Measurements from ENCODE around the gene COMT.

The COMT gene

GRCh38 chr22:19998232-19998951 is 56.8 kb downstream of the COMT start:
- no peak for DNase-seq

GRCh38 chr22:19998991-19999820 is 57.6 kb downstream of the COMT start:
- DNase-seq = no peak

GRCh38 chr22:20000246-20001081 is 58.9 kb downstream of the COMT start:
- DNase-seq = no peak

- no peak for DNase-seq
Observed at GRCh38 chr22:20001082-20001638, 59.6 kb downstream of the COMT start.

GRCh38 chr22:20002128-20002527 is 60.6 kb downstream of the COMT start:
- no peak for DNase-seq

GRCh38 chr22:20002636-20003035 is 61.1 kb downstream of the COMT start:
- DNase-seq = no peak

GRCh38 chr22:20003304-20003703 is 61.7 kb downstream of the COMT start:
- no peak for DNase-seq

GRCh38 chr22:20004464-20004863 is 62.9 kb downstream of the COMT start:
- no peak for DNase-seq

- no peak for DNase-seq
Observed at GRCh38 chr22:20008221-20008995, 66.8 kb downstream of the COMT start.

GRCh38 chr22:20009018-20009491 is 67.5 kb downstream of the COMT start:
- no peak for DNase-seq

- no peak for DNase-seq
Observed at GRCh38 chr22:20009582-20010306, 68.2 kb downstream of the COMT start.

- no peak for DNase-seq
Observed at GRCh38 chr22:20010307-20011122, 68.9 kb downstream of the COMT start.

- DNase-seq = no peak
Observed at GRCh38 chr22:20011123-20011992, 69.8 kb downstream of the COMT start.

GRCh38 chr22:20011993-20012740 is 70.6 kb downstream of the COMT start:
- no peak for DNase-seq

- no peak for DNase-seq
Observed at GRCh38 chr22:20012741-20013331, 71.3 kb downstream of the COMT start.

- peak; percentile 51 for DNase-seq
Observed at GRCh38 chr22:20013382-20013871, 71.9 kb downstream of the COMT start.

GRCh38 chr22:20014526-20015186 is 73.1 kb downstream of the COMT start:
- no peak for DNase-seq
